ENCODE measurements around the gene TRPV2.

TRPV2 gene

DNA sequence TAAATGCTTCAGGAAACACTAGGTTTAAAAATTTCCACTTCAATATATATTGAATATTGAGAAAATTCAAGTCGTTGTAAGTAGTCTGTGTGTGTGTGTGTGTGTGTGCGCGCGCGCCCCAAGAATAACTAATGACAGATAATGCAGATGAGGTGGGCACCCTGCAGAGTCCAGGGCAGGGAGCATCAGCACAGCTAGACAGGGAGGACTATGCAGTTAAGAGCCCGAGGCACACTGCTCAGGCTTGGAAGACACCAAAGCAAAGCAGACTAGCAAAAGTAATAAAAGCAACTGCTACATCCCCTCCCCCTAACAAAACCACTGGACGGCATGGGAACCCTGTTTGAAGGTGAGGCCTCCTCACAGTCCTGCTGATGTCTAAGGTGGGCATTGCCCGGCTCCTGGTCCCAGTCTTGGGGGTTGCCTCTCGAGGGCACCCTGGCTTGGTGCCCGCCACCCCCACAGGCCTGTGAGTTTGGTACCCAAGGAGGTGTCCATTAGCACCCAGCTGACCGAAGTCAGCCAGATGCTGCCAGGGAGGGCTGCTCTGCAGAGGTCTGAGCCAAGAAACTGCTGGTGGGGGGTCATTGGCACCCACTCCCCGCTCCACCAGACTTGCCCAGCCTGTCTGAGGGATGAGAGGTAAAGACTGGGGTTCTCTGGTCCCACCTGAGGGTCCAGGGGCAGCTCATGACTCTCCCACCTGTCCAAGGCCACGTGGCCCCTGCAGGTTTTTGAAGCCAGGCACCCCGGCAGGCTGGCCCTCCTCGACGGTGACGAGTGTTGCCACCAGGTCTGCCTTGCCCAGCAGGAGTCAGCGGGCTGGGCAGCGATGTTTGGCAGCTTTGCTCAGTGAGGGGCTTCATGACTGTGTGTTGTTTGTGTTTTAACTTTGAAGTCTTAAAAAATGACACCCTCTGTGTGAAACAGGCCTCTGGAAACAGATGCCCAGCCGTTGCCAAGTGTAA lies 58.0 kb downstream of the TRPV2 start:
- DNase-seq (ENCODE audit: low spot score): no peak

DNA sequence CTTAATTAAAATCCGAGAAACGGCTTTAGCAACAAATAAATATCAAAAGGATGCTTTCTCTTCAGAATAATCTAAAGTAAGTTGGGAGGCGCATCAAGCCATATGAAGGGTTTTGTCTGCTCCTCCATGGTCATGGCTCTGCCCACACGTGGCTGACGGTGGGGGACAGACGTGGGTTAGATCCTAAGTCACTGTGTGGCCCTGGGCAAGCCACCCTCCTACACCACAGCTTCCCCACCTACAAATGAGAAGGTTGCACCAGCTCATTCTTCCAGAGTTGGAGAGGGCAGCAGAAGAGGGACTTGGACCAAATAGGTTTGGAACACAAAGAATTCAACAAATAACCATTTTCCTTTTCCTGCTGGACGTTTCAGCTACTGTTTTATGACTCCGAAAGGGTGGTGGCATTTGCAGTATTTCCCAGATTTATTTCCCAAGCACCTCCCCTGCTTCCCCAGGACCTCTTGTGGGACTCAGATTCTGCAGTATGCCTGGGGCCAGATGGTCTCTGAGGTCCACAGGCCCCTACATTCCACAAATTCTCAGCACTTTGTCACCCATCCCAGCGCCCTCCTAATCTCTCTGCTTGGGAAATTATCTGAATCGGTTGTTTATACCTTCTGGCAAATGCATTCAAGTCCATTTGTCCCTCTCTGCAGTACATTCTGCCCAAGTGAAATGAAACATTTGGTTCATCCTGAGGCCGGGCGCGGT lies 58.8 kb downstream of the TRPV2 start:
- no peak for DNase-seq (ENCODE audit: low spot score)

- DNase-seq (ENCODE audit: low spot score): no peak
These were observed 59.9 kb downstream of the TRPV2 start for GRCh38 chr17:16475179-16475704.

GRCh38 chr17:16477255-16477654 lies 61.9 kb downstream of the TRPV2 start:
- no peak for DNase-seq (ENCODE audit: low spot score)

DNA sequence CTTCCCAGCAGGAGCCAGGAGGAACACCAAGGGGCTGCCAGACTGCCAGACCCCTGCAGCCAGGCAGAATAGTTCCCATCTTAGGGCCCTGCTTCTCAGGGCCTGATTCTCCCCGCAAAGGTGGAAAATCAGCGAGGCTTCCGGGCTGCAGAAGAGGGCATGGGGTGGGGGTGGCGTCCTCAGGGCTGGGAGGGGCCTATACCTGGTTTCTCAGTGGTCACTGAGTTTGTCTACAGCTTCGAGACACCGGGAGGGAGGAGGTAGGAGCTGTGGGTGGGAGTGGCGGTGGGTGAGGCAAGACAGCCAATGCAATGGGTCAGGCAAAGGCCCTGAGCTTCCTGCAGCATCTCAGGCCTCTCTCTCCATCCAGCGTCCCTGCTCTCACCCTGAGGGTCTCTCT lies 62.3 kb downstream of the TRPV2 start:
- DNase-seq (ENCODE audit: low spot score): no peak

DNA sequence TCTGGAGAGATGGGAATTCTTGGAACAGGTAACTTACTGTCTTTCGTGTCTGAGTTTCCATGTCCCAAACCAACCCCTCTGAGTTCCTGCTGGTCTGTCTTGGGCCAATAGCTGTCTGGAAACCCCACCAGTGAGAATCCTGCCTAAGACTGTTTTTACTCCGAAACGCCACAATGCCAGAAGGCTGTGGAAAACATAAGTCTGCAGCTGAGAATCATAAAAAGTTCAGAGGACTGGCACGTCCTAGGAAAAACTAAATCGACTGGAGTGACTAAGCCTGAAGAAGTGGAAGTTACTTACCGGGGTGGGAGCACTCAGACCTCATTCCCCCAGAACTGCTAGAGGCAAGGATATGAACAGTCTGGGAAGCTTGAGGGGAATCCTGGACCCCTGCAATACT lies 63.3 kb downstream of the TRPV2 start:
- no peak for DNase-seq (ENCODE audit: low spot score)

DNA sequence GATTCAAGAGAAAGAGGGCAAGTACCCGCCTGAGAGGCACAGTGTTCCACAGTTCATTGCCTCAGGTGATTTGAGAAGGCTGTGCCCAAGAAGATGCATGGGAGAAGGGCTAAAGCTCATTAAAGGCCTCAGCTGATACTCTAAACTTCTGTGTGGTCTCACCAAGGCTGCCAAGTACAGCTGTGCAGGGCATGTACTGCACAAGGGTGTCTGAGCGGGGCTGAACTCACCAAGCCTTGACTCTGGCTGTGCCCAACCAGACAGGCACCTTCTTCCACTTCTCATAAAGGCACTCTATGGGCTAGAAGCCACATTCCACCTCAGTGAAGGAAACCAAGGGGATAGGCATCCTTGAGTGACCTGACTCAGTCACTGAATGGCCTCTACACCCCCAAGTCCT lies 63.9 kb downstream of the TRPV2 start:
- no peak for DNase-seq (ENCODE audit: low spot score)

GRCh38 chr17:16480995-16481394 lies 65.6 kb downstream of the TRPV2 start:
- no peak for DNase-seq (ENCODE audit: low spot score)

DNA sequence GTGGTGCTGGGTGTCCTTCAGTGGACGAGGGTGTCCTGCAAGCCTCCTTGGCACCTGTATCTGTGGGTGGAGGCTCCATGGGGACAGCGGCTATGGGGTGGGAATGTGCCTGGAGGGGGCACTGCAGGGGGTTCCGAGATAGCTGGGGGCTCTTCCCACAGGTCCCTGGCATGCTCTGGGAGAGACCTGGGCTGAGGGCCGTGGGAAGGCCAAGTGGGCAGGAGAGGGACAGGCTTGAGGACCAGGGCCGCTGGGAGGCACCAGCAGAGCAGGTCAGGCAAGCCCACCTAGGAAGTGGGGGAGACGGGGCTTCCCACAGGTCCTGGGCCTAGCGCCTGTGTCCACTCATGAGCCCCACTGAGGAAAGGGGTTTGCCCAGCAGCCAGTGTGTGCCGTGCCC lies 66.9 kb downstream of the TRPV2 start:
- no peak for DNase-seq (ENCODE audit: low spot score)

DNA sequence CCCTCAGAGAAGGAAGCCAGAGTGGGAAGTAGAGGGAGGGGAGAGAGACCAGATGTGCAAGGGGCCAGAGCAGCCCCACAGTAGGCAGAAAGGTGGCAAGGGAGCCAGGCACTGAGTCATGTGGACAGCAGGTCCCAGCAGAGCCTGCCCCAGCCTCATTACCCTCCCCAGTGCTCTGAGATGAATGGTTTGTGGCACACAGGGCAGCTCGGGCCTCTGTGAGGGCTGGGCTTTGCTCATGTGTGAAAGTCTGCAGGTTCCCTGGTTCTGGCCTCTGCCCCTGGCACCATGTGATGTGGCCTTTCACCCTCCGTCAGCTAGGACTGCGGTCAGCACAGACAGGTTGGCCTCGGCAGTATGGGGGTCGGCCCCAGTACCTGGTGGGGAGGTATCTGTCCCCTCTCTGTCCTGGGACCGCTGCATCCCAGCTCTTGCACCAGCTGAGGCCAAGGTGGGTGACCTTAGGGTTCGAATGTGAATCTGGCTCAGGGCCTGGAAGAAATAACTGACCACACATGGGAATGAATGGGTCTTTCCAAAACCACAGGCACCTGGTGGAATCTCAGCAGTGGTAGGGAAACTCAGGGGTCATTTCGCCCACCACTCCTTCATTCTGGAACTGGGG lies 67.8 kb downstream of the TRPV2 start:
- DNase-seq (ENCODE audit: low spot score): no peak

GRCh38 chr17:16484445-16485175 lies 69.2 kb downstream of the TRPV2 start:
- no peak for DNase-seq (ENCODE audit: low spot score)

All from HuH-7 (cell line).